ENCODE results near the gene OTULINL. TPM values are rescaled to one million over a fixed set of nuclear protein-coding genes. Genes with fewer than 3 reads are reported as not detected.

OTULINL gene
- total and polyA plus RNA-seq, 4 donors: 19.9 to 35.0 (median 25.5) TPM

DNA sequence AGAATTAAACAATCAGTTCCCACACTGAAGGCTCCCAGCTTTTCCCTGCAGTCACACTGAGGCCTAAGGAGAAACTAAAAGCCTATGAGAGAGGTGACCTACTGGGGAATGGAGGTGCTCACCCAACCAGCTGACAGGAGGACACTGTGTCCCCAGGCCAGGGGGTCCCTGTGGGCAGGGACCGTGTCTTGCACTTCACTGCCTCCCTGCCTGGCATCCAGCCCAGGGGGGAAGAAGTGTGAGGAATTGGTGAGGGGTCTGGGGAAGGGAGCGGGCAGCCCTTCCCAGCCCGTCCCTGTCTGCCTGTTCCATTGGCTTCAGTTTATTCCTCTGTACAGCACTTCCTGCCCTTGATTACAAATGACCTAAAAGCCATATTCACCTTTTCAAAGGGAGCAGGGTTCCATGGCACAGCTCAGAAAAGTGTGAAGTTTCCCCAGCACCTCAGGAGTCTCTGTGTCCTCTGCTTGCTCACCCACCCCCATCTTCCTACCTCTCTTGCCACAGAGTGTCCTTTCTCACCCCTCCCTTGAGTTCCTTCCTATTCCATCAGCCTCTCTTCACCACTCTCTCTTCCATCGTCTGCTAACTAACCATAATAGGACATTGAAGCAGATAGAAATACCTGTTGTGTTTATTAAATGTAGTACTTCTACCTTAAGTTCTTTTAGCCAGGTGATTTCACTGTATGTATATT, 12.9 kb downstream of the OTULINL start:
- no peak for DNase-seq (ENCODE audit: low read depth in 4 of 6, low spot score in 6 of 6)
- H3K4me3 ChIP-seq (ENCODE audit: low read depth, low read length): no peak overlapping the region
- WGBS (ENCODE audit: insufficient coverage): 60% methylated on average over 2 of the region's 4 CpGs
- H3K27ac ChIP-seq (ENCODE audit: low read depth, low read length): no peak overlapping the region
- peaks cover 11% of the 10 kb centered on the region for H3K4me1 ChIP-seq (ENCODE audit: control insufficient read depth, insufficient read depth, low read length)
- H3K27me3 ChIP-seq (ENCODE audit: control insufficient read depth, insufficient read depth, low read length): no peaks in the 10 kb centered on the region
- no peaks in the 10 kb centered on the region for H3K36me3 ChIP-seq (ENCODE audit: control insufficient read depth, insufficient read depth, low read length)
- H3K9me3 ChIP-seq (ENCODE audit: control insufficient read depth, insufficient read depth, low read length): no peaks in the 10 kb centered on the region

DNA sequence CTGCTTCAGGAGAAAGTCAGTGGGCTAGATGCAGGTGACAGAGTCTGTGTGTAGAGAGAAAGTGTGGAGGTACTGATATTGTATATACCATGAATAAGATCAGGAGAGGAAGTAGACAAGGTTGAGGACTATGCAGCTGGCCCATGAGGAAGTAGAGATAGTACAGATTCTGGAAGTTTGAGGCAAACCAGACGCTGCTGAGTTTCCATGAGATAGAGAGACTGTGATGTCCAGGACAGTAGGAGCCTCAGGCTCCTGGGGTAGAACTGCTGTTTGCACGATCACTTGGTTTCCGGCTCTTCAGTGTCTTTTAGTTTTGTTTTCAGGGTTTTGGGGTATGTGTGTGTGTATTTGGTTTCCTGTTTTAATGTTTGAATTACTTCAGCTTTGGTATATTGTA, 13.6 kb downstream of the OTULINL start:
- no peak overlapping the region for H3K4me3 ChIP-seq (ENCODE audit: low read depth, low read length)
- no peak for DNase-seq (ENCODE audit: low read depth in 4 of 6, low spot score in 6 of 6)
- no peaks in the 10 kb centered on the region for H3K9me3 ChIP-seq (ENCODE audit: control insufficient read depth, insufficient read depth, low read length)
- H3K4me1 ChIP-seq (ENCODE audit: control insufficient read depth, insufficient read depth, low read length): peaks cover 11% of the 10 kb centered on the region
- no peaks in the 10 kb centered on the region for H3K36me3 ChIP-seq (ENCODE audit: control insufficient read depth, insufficient read depth, low read length)
- no peaks in the 10 kb centered on the region for H3K27me3 ChIP-seq (ENCODE audit: control insufficient read depth, insufficient read depth, low read length)
- 88% methylated on average over 2 of the region's 3 CpGs for WGBS (ENCODE audit: insufficient coverage)
- H3K27ac ChIP-seq (ENCODE audit: low read depth, low read length): no peak overlapping the region

DNA sequence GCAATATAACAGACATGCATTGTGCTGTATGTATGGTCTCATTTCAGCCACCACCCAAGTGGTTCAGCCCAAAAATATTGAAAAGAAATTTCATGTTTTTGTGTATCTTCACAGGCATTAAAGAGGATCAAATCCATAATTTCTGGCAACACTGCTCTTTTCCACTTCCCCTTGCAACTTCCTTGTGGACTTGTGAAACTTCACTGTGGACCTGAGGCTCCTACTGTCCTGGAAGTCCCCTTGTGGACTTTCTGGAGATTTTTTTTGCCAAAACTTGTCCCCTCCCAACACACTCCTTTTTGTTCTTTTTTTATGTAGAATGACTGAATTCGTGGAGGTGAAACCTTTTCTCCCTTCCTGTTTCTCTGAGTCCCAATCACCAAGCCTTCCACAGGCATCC, 14.3 kb downstream of the OTULINL start:
- peaks cover 11% of the 10 kb centered on the region for H3K4me1 ChIP-seq (ENCODE audit: control insufficient read depth, insufficient read depth, low read length)
- no peak for DNase-seq (ENCODE audit: low read depth in 4 of 6, low spot score in 6 of 6)
- no peak overlapping the region for H3K27ac ChIP-seq (ENCODE audit: low read depth, low read length)
- H3K27me3 ChIP-seq (ENCODE audit: control insufficient read depth, insufficient read depth, low read length): no peaks in the 10 kb centered on the region
- no peaks in the 10 kb centered on the region for H3K36me3 ChIP-seq (ENCODE audit: control insufficient read depth, insufficient read depth, low read length)
- no CpG with 5 or more reads among the region's 1 CpG for WGBS (ENCODE audit: insufficient coverage)
- no peak overlapping the region for H3K4me3 ChIP-seq (ENCODE audit: low read depth, low read length)
- no peaks in the 10 kb centered on the region for H3K9me3 ChIP-seq (ENCODE audit: control insufficient read depth, insufficient read depth, low read length)

DNA sequence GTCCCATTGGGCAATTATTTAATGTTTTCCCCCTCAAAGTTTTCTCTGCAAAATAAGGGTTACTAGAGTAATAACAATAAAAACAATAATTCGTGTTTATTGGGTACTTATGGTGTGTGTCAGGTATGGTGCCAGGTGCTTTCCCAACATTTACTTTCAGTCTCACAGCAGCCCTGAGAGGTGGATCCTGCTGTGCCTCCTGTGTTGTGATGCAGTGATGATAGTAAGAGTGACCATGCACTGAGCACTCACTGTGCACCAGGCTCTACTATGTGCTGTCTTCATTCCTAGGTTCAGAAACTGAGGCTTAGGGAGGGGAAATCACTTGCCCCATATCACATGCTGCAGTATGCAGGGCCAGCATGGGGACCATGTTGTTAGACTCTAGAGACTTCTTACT, 15.5 kb downstream of the OTULINL start:
- Histone ChIP-seq H3K4me3 (ENCODE audit: low read depth, low read length) (no peak overlapping the region), H3K27ac (ENCODE audit: low read depth, low read length) (no peak overlapping the region), H3K9me3 (ENCODE audit: control insufficient read depth, insufficient read depth, low read length) (no peaks in the 10 kb centered on the region), H3K4me1 (ENCODE audit: control insufficient read depth, insufficient read depth, low read length) (peaks cover 11% of the 10 kb centered on the region), H3K27me3 (ENCODE audit: control insufficient read depth, insufficient read depth, low read length) (no peaks in the 10 kb centered on the region), H3K36me3 (ENCODE audit: control insufficient read depth, insufficient read depth, low read length) (no peaks in the 10 kb centered on the region)
- WGBS (ENCODE audit: insufficient coverage): no CpG with 5 or more reads among the region's 1 CpG
- no peak for DNase-seq (ENCODE audit: low read depth in 4 of 6, low spot score in 6 of 6)

DNA sequence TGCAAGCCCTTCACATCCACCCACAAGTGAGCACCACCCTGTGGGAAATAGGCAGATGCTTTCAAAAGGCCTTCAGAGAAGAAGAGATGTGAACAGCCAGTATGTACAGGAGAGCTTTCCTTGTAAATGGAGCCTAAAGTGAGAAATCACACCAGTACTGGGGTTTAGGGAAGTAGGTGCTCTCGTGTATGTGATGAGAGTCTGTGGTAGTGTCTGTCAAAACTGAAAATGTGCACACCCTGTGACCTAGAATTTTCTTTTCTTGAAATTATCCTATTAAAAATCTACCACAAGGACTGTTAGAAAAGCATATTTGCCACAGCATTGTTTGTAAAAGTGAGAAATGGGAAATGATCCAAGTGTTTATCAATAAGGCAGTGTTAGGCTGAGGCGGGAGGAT, 16.6 kb downstream of the OTULINL start:
- H3K9me3 ChIP-seq (ENCODE audit: control insufficient read depth, insufficient read depth, low read length): no peaks in the 10 kb centered on the region
- no peaks in the 10 kb centered on the region for H3K36me3 ChIP-seq (ENCODE audit: control insufficient read depth, insufficient read depth, low read length)
- peak in 3 of 6 donors; percentile 7 to 34 (median 32) for DNase-seq (ENCODE audit: low read depth in 4 of 6, low spot score in 6 of 6)
- peaks cover 11% of the 10 kb centered on the region for H3K4me1 ChIP-seq (ENCODE audit: control insufficient read depth, insufficient read depth, low read length)
- H3K27me3 ChIP-seq (ENCODE audit: control insufficient read depth, insufficient read depth, low read length): no peaks in the 10 kb centered on the region
- 43% methylated on average over 1 of the region's 2 CpGs for WGBS (ENCODE audit: insufficient coverage)
- H3K4me3 ChIP-seq (ENCODE audit: low read depth, low read length): no peak overlapping the region
- no peak overlapping the region for H3K27ac ChIP-seq (ENCODE audit: low read depth, low read length)

DNA sequence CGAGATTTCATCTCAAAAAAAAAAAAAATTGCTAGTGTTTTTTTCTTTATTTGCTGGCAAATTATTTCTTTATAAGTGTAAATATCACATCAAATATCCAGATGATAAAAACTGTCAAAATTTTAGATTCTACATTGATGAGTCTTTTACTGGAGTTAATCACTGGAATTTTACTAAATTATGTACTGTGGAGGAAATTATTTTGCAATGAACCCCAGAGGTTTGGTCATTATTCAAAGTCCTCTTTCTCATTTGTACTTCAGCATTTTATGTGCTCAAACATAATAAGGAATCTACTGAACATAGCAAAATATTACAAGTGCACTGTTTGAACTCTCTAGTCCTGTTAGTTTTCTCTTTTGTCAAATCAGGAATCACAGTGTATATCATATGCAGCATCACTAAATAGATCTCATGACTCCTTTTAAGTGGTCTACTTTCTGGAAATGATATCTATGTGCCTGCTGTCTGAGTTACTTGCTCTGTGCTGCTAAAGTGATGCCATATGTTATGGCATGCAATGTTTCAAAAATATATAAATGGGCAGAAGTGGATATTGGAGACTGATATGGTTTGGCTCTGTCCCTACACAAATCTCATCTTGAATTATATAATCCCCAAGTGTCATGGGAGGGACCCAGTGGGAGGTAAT, 18.0 kb downstream of the OTULINL start:
- H3K4me1 ChIP-seq (ENCODE audit: control insufficient read depth, insufficient read depth, low read length): peaks cover 11% of the 10 kb centered on the region
- H3K4me3 ChIP-seq (ENCODE audit: low read depth, low read length): no peak overlapping the region
- WGBS (ENCODE audit: insufficient coverage): no CpG with 5 or more reads among the region's 1 CpG
- H3K27me3 ChIP-seq (ENCODE audit: control insufficient read depth, insufficient read depth, low read length): no peaks in the 10 kb centered on the region
- peak in 2 of 6 donors; percentile 12 to 39 for DNase-seq (ENCODE audit: low read depth in 4 of 6, low spot score in 6 of 6)
- no peak overlapping the region for H3K27ac ChIP-seq (ENCODE audit: low read depth, low read length)
- H3K36me3 ChIP-seq (ENCODE audit: control insufficient read depth, insufficient read depth, low read length): peaks cover 1% of the 10 kb centered on the region
- no peaks in the 10 kb centered on the region for H3K9me3 ChIP-seq (ENCODE audit: control insufficient read depth, insufficient read depth, low read length)

DNA sequence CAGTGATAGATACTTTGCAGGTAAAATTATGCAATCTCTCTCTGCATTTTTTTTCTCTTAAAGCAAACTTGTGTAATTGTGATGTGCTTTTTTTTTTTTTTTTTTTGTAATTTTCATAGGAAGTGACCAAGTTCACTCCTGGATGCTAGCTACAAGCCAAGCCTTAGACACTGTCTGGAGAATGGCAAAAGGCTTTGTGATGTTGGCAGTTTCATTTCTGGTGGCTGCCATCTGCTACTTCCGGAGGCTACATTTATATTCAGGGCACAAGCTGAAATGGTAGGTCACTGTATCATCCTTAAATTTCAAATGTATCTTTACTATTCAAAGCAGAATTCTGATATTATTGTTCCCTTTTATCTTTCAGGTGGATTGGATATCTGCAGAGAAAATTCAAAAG, 19.3 kb downstream of the OTULINL start:
- Histone ChIP-seq H3K9me3 (ENCODE audit: control insufficient read depth, insufficient read depth, low read length) (no peaks in the 10 kb centered on the region), H3K27me3 (ENCODE audit: control insufficient read depth, insufficient read depth, low read length) (no peaks in the 10 kb centered on the region), H3K36me3 (ENCODE audit: control insufficient read depth, insufficient read depth, low read length) (peaks cover 3% of the 10 kb centered on the region), H3K4me1 (ENCODE audit: control insufficient read depth, insufficient read depth, low read length) (peaks cover 11% of the 10 kb centered on the region), H3K4me3 (ENCODE audit: low read depth, low read length) (no peak overlapping the region), H3K27ac (ENCODE audit: low read depth, low read length) (no peak overlapping the region)
- no peak for DNase-seq (ENCODE audit: low read depth in 4 of 6, low spot score in 6 of 6)
- WGBS (ENCODE audit: insufficient coverage): no CpG with 5 or more reads among the region's 1 CpG

DNA sequence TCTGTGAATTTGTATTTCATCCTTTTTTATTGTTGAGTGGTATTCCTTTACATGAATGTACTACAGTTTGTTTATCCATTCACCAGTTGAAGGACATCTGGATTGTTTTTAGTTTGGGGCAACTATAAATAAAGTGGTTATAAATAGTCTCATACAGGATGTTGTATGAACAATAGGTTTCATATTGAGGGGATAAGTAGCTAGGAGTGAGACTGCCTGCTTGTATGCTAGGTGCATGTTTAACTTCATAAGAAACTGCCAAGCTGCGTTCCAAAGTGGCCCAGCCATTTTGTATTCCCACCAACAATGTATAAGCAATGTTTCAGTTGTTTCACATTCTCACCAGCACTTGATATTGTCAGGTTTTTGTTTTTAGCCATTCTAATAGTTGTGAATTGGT, 21.5 kb downstream of the OTULINL start:
- DNase-seq (ENCODE audit: low read depth in 4 of 6, low spot score in 6 of 6): no peak
- no peak overlapping the region for H3K27ac ChIP-seq (ENCODE audit: low read depth, low read length)
- H3K4me3 ChIP-seq (ENCODE audit: low read depth, low read length): no peak overlapping the region
- peaks cover 6% of the 10 kb centered on the region for H3K4me1 ChIP-seq (ENCODE audit: control insufficient read depth, insufficient read depth, low read length)
- peaks cover 3% of the 10 kb centered on the region for H3K36me3 ChIP-seq (ENCODE audit: control insufficient read depth, insufficient read depth, low read length)
- no peaks in the 10 kb centered on the region for H3K27me3 ChIP-seq (ENCODE audit: control insufficient read depth, insufficient read depth, low read length)
- no peaks in the 10 kb centered on the region for H3K9me3 ChIP-seq (ENCODE audit: control insufficient read depth, insufficient read depth, low read length)
- no CpG with 5 or more reads among the region's 1 CpG for WGBS (ENCODE audit: insufficient coverage)

DNA sequence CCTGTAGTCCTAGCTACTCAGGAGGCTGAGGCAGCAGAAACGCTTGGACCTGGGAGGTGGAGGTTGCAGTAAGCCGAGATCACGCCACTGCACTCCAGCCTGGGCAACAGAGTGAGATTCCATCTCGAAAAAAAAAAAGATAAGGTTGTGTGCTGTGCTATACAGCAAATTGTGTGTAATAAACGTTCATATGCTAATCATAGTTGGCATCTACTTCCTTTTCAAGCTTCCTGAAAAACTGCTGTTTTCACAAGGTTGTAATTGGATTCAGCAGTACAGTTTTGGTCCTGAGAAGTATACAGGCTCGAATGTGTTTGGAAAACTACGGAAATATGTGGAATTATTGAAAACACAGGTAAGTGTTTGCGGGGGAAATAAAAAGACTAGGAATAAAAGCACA, 25.5 kb downstream of the OTULINL start:
- H3K4me3 ChIP-seq (ENCODE audit: low read depth, low read length): no peak overlapping the region
- DNase-seq (ENCODE audit: low read depth in 4 of 6, low spot score in 6 of 6): no peak
- H3K27me3 ChIP-seq (ENCODE audit: control insufficient read depth, insufficient read depth, low read length): no peaks in the 10 kb centered on the region
- H3K36me3 ChIP-seq (ENCODE audit: control insufficient read depth, insufficient read depth, low read length): peaks cover 9% of the 10 kb centered on the region
- H3K9me3 ChIP-seq (ENCODE audit: control insufficient read depth, insufficient read depth, low read length): no peaks in the 10 kb centered on the region
- no peak overlapping the region for H3K27ac ChIP-seq (ENCODE audit: low read depth, low read length)
- 93% methylated on average over 3 of the region's 8 CpGs for WGBS (ENCODE audit: insufficient coverage)
- H3K4me1 ChIP-seq (ENCODE audit: control insufficient read depth, insufficient read depth, low read length): no peaks in the 10 kb centered on the region

DNA sequence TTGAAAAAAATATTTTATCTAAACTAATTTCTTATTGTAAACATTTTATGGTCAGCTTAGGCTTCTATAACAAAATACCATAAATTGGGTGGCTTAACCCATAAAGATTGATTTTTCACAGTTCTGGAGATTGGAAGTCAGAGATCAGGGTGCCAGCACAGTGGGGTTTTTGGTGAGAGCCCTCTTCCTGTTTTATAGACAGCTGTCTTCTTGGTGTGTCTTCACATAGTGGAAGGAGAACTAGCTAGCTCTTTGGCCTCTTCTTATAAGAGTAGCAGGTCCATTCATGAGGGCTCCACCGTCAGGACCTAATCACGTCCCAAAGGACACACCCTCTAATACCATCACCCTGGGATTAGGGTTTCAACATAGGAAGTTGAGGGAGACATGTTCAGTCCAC, 26.6 kb downstream of the OTULINL start:
- Histone ChIP-seq H3K27ac (ENCODE audit: low read depth, low read length) (no peak overlapping the region), H3K4me3 (ENCODE audit: low read depth, low read length) (no peak overlapping the region), H3K4me1 (ENCODE audit: control insufficient read depth, insufficient read depth, low read length) (no peaks in the 10 kb centered on the region), H3K36me3 (ENCODE audit: control insufficient read depth, insufficient read depth, low read length) (peaks cover 9% of the 10 kb centered on the region), H3K9me3 (ENCODE audit: control insufficient read depth, insufficient read depth, low read length) (no peaks in the 10 kb centered on the region), H3K27me3 (ENCODE audit: control insufficient read depth, insufficient read depth, low read length) (no peaks in the 10 kb centered on the region)
- DNase-seq (ENCODE audit: low read depth in 4 of 6, low spot score in 6 of 6): no peak
- no CpG with 5 or more reads among the region's 2 CpGs for WGBS (ENCODE audit: insufficient coverage)
